Dermis lymphatic vessel endothelial cell (primary cell): Measurements from ENCODE around the gene PHACTR4. TPM values are rescaled to one million over a fixed set of nuclear protein-coding genes. Genes with fewer than 3 reads are reported as not detected.

ENCODE experiments used
- total RNA-seq: library from RNA; depleted of rRNA; stranded (reverse); fragments of >200 nt; gene quantifications from 2 replicates; pipeline ENCODE4 v1.2.1, GENCODE V29; 2014

The PHACTR4 gene
- total RNA-seq, result 12.4 and 26.8 TPM in 2 replicates

DNA sequence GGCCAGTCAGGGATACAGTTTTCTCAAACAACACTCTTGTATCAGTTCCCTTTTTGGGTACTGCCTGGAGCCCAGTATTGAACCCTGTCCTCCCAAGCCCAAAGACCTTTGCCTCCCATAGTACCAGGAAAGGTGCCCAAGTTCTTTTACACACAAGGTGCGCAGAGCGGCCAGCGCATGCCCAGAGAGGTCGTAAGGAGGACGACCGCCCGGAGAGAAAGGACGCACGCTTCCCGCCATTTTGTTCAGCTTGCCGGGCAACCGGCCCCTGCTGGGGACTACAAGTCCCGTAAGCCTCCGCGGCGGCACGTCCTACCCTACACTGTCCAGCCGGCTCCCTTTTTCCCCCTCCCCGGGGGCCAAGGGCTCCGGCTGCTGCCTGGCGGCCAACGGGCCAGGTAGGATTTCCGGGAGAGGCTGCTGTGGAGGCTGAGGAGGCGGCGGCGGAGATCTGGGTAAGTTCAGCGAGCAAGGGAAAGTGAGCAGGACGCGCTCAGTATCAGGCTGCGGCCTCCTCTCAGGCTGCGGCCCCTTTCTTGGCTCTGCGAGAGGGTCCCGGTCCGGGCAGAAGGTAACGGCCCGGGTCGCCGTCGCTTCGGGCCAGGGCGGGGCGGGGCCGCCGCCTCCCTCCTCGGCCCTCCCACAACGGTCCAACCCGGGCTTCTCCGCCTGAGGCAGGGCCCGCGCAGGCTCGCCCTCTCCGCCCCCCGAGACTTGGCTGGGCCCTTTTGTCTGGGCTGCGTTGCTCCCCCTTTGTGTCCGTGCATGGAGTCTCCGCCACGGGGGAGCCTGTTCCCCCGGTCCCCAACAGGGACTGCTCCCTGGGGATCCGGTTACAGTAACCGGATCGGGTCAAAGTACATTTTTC, at the start of gene PHACTR4:
Gene PHACTR4, plus strand, starts transcription at position 370 of the 868 bp plus-strand sequence. CDS start 37,708 bp downstream, outside the sequence.

DNA sequence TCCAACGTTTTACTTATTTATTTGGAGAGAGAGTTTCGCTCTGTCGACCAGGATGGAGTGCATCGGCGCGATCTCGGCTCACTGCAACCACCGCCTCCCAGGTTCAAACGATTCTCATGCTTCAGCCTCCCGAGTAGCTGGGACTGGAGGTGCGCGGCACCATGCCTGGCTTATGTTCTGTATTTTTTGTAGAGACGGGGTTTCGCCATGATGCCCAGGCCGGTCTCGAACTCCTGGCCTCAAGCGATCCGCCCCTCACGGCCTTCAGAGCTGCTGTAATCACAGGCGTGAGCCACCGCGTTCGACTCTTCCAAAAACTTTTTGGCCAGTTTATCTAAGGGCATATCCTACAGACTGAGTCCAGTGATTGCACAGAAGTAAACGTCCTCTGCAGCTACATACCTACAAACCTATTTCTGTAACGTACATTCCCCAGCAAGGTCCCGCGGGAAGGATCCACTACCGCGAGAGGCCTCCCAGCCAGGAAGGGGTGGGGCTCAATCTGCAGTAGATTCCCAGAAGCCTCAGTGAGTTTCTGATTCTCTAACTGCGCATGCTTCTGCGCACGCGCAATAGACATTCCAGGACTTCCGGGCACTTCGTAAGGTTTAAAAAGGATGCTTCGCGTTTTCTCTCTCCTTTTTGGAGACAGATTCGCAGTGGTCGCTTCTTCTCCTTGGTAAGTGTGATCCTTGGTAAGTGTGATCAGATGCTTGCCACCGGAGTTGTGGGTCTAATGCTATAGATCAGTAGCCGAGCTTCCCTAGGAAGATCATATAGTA, 136.1 kb downstream of the PHACTR4 start, which contains the start of gene RCC1:
Gene RCC1, plus strand, starts transcription at position 638 of the 782 bp plus-strand sequence. CDS start 23,824 bp downstream, outside the sequence.

Other genes starting within 250 kb of the PHACTR4 start
- gene PTAFR, start 193.1 kb upstream of the PHACTR4 start, total RNA-seq, result 0.09 and 0.11 TPM in 2 replicates
- gene DNAJC8, start 136.7 kb upstream of the PHACTR4 start, total RNA-seq, result 39.8 and 48.9 TPM in 2 replicates
- 96.4 and 113 TPM in 2 replicates for gene ATP5IF1, start 133.6 kb upstream of the PHACTR4 start, total RNA-seq
- gene SESN2, start 110.2 kb upstream of the PHACTR4 start, total RNA-seq, result 4.2 and 7.3 TPM in 2 replicates
- gene MED18, start 40.7 kb upstream of the PHACTR4 start, total RNA-seq, result 21.9 and 24.2 TPM in 2 replicates
- gene RCC1, start 136.3 kb downstream of the PHACTR4 start, total RNA-seq, result 30.9 and 50.3 TPM in 2 replicates
- 20.6 and 25.8 TPM in 2 replicates for gene TRNAU1AP, start 183.3 kb downstream of the PHACTR4 start, total RNA-seq
- gene RAB42, start 222.5 kb downstream of the PHACTR4 start, total RNA-seq, result 5.8 and 8.0 TPM in 2 replicates